IPS DF 19.7 (cell line): Measurements from ENCODE around the gene CRKL.

Source experiments
- DNase-seq: peaks from one replicate; pipeline ENCODE4 v3.0.0-alpha.2; 2013; ENCODE audit warnings: low read depth, low spot score

The CRKL gene

DNA sequence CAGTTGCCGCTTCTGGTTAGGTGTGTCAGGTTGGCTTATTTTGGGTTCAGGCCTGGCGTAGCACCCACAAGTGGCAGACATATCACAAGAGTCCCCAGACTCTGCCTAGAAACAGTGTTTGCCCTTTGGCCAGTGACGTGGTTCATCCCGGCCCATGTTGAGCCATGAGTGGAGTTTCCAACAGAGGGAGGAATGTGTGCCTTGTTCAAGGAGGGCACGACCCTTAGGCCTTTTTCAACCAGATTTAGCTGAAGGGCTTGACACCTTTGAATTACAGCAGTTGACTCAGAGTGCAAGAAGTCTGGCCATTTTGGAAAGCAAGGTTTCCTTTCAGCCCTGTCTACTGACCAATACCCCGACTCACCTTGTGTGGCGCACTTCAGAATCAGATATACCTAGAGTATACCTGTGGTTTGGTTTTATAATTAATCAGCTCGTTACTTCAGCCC is 34.7 kb downstream of the CRKL start:
- no peak for DNase-seq

GRCh38 chr22:20952544-20953341 is 35.5 kb downstream of the CRKL start:
- DNase-seq, result no peak

DNA sequence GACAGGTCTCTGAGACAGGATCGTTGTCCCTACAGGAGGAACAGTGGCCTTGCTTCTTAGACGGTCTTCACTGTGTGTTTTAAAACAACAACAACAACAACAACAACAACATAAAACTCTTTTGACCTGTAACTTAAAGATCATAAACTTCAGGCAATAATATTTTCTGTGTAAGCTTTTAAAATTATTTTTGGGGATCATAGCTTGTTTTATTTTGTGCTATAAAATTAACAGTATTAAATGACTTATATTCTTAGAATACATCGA is 36.1 kb downstream of the CRKL start:
- no peak for DNase-seq

GRCh38 chr22:20953668-20954500 is 36.7 kb downstream of the CRKL start:
- DNase-seq, result no peak

- no peak for DNase-seq
Observed at GRCh38 chr22:20955548-20955947, 38.3 kb downstream of the CRKL start.

GRCh38 chr22:20956258-20957101 is 39.3 kb downstream of the CRKL start:
- DNase-seq, result peak; percentile 68

GRCh38 chr22:20957102-20957682 is 40.0 kb downstream of the CRKL start:
- DNase-seq, result no peak

GRCh38 chr22:20957683-20958431 is 40.6 kb downstream of the CRKL start:
- DNase-seq, result no peak

GRCh38 chr22:20959578-20960461 is 42.6 kb downstream of the CRKL start:
- no peak for DNase-seq

DNA sequence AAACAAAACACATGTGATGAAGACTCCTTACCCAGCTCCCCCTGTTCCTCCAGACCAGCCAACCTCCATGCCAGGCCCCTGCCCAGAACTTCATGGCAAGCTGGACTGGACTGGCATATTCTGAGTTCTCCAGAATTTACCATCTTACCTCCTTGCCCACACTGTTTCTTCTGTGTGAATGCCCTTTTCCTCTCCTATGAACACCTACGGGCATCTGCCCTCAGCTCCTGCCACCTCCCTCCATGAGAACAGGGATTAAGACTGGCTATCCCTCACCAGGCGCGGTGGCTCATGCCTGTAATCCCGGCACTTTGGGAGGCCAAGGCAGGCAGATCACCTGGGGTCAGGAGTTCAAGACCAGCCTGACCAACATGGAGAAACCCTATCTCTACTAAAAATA is 43.4 kb downstream of the CRKL start:
- no peak for DNase-seq

- no peak for DNase-seq
Observed at GRCh38 chr22:20962491-20962945, 45.3 kb downstream of the CRKL start.

DNA sequence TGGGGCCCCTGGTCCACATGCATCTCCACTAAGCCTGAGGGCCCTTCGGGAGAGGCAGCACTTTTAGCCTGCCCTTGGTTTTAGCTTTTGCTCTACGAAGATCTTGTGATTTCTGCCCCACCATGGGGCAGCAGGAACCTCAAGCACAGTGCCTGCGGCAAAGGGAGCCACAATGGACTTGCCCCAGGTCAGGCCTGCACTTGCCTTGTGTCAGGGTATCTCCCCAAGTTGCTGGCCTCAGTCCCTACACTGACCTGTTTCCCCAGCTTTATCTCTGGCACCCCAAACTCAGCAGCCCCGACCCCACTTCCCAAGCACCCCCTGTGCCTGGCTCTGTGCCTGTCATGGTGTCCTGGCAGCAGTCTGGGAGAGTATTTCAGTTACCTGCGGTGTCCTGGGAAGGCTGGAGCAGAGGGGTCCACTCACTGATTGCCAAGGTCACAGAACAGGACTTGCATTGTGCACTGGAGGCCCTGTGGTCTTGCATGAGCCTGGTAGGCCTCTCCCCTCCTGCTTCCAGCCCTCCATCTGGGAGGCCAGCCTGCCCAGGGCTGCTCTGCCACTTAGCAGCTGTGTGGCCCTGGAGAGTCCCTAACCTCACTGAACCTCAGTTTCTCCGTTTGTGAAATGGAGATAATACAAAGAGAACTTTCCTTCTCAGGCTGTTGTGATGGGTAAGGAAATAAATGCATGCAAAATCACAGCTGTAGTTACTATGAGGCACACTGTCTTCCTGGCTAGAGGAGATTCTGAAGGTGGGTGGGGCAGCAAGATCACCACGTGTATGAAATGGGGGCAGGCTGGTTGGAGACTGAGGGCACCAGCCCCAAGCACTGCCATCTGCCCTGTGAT is 46.2 kb downstream of the CRKL start:
- DNase-seq, result no peak

DNA sequence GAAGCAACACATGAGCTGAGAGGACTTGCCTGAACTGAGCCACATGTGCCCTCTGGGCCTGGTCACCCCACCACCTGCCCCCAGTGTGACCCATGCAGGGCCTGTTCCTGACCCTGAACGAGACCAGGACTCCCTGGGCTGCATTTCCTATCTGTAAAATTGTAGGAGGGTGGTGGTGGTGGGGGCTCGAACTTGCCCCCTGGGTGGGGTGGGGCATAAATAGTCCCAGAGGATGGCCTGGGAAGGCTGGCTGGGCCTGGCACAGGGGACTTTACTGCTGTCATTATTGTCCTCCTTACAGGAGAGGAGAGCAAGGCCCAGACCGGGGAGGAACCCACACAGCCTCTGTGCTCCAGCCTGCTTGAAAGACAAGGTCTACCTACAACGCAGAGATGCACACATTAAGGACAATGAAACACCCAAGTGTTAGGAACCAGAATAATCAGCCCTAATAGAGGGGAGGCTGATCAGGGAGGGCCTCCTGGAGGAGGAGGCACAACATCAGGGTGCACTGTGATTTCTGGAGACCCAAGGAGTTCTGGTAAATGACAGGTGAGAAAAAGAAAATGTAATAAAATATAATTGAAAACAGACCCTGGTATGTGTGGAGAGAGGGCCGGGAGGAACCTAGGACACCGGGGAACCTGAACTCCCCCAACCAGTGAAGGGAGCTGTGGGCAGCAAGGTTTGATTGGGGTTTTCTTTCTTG is 47.0 kb downstream of the CRKL start:
- DNase-seq, result no peak

GRCh38 chr22:20964799-20965103 is 47.5 kb downstream of the CRKL start:
- no peak for DNase-seq

- DNase-seq, result no peak
Observed at GRCh38 chr22:20965104-20965887, 48.1 kb downstream of the CRKL start.

- no peak for DNase-seq
Observed at GRCh38 chr22:20965888-20966855, 49.0 kb downstream of the CRKL start.
